GM12878 (cell line): ENCODE data around the gene NCAM2.

ENCODE experiments used
- EGR1 ChIP-seq, 2 experiments: IDR thresholded peaks; 1 replicate in 1 of 2; 2 replicates in 1 of 2; pipeline ENCODE4 v1.6.1; 2011 to 2012; ENCODE audit warnings: low read depth in 2 of 2, low read length in 2 of 2, borderline replicate concordance in 1 of 2, mild to moderate bottlenecking in 1 of 2, moderate library complexity in 1 of 2
- EP300 ChIP-seq, 2 experiments: fragments of 150-350 bp in 1 of 2; IDR thresholded peaks; 2 replicates each; pipeline ENCODE4 v1.6.1; 2011 to 2012; ENCODE audit warnings: low read depth in 2 of 2, low read length in 2 of 2, borderline replicate concordance in 1 of 2, improper control_type of control experiment in 1 of 2, inconsistent platforms in 1 of 2; ENCODE audit not compliant: control insufficient read depth in 1 of 2
- EZH2 ChIP-seq: IDR thresholded peaks from 2 replicates; pipeline ENCODE4 v1.6.1; 2012; ENCODE audit warnings: low read depth, mild to moderate bottlenecking, control low read depth, inconsistent platforms, low read length, borderline replicate concordance; ENCODE audit not compliant: control insufficient read depth
- JUNB ChIP-seq: IDR thresholded peaks from 2 replicates; pipeline ENCODE4 v1.6.1; 2016; ENCODE audit warnings: antibody characterized with exemption, mild to moderate bottlenecking
- MYC ChIP-seq: IDR thresholded peaks from 2 replicates; pipeline ENCODE4 v1.6.1; 2011; ENCODE audit warnings: mild to moderate bottlenecking, low read length, moderate library complexity, inconsistent platforms; ENCODE audit not compliant: insufficient read depth, insufficient replicate concordance, insufficient read length, severe bottlenecking
- PBX3 ChIP-seq: IDR thresholded peaks from 2 replicates; pipeline ENCODE4 v1.6.1; 2011; ENCODE audit warnings: mild to moderate bottlenecking, low read depth, low read length, moderate library complexity; ENCODE audit not compliant: insufficient replicate concordance
- PRDM15 ChIP-seq: fragments of 450-650 bp; formaldehyde crosslinking; IDR thresholded peaks from 2 replicates; pipeline ENCODE4 v1.4.0; 2020; ENCODE audit warnings: mild to moderate bottlenecking, moderate library complexity
- RAD21 ChIP-seq: IDR thresholded peaks from 2 replicates; pipeline ENCODE4 v1.6.1; 2011; ENCODE audit warnings: mild to moderate bottlenecking, low read depth, low read length, moderate library complexity; ENCODE audit not compliant: insufficient read depth
- SMAD5 ChIP-seq: IDR thresholded peaks from 2 replicates; pipeline ENCODE4 v1.6.1; 2016; ENCODE audit warnings: antibody characterized with exemption, low read depth
- SRF ChIP-seq, 2 experiments: IDR thresholded peaks; 2 replicates each; pipeline ENCODE4 v1.6.1; 2011; ENCODE audit warnings: low read depth in 2 of 2, low read length in 2 of 2, mild to moderate bottlenecking in 1 of 2, moderate library complexity in 1 of 2
- TARDBP ChIP-seq: IDR thresholded peaks from 2 replicates; pipeline ENCODE4 v1.6.1; 2016; ENCODE audit warnings: borderline replicate concordance
- ZNF217 ChIP-seq: fragments of 450-650 bp; IDR thresholded peaks from 2 replicates; pipeline ENCODE4 v1.6.1; 2017; ENCODE audit warnings: antibody characterized with exemption, mild to moderate bottlenecking
- TF ChIP-seq, protein P1 (sequence below), 3 experiments: IDR thresholded peaks in 2 of 3; conservative IDR thresholded peaks in 1 of 3; 2 replicates each; pipeline ENCODE4 v1.5.1; 2011; ENCODE audit warnings: low read depth in 3 of 3, low read length in 3 of 3, mild to moderate bottlenecking in 3 of 3, control low read depth in 2 of 3, moderate library complexity in 2 of 3, inconsistent platforms in 1 of 3, mixed read lengths in 1 of 3; ENCODE audit not compliant: control insufficient read depth in 2 of 3, insufficient read depth in 1 of 3; ENCODE audit errors: extremely low read depth in 1 of 3
- TF ChIP-seq, protein P2 (sequence below): fragments of 450-650 bp; IDR thresholded peaks from 2 replicates; pipeline ENCODE4 v1.6.1; 2017; ENCODE audit warnings: mild to moderate bottlenecking

- TF ChIP-seq, protein P1, sequence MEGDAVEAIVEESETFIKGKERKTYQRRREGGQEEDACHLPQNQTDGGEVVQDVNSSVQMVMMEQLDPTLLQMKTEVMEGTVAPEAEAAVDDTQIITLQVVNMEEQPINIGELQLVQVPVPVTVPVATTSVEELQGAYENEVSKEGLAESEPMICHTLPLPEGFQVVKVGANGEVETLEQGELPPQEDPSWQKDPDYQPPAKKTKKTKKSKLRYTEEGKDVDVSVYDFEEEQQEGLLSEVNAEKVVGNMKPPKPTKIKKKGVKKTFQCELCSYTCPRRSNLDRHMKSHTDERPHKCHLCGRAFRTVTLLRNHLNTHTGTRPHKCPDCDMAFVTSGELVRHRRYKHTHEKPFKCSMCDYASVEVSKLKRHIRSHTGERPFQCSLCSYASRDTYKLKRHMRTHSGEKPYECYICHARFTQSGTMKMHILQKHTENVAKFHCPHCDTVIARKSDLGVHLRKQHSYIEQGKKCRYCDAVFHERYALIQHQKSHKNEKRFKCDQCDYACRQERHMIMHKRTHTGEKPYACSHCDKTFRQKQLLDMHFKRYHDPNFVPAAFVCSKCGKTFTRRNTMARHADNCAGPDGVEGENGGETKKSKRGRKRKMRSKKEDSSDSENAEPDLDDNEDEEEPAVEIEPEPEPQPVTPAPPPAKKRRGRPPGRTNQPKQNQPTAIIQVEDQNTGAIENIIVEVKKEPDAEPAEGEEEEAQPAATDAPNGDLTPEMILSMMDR (IDR thresholded peaks at IDR 0.05 in 2 of 3, conservative IDR thresholded peaks at IDR 0.05 in 1 of 3; ENCODE audit: control insufficient read depth in 2 of 3, extremely low read depth in 1 of 3, insufficient read depth in 1 of 3, low read depth in 3 of 3, low read length in 3 of 3), result no peak
- TF ChIP-seq JUNB (no peak), EGR1 (IDR thresholded peaks at IDR 0.05; ENCODE audit: borderline replicate concordance in 1 of 2, low read depth in 2 of 2, low read length in 2 of 2) (no peak), EZH2 (no peak), MYC (no peak), SRF (IDR thresholded peaks at IDR 0.05; ENCODE audit: low read depth in 2 of 2, low read length in 2 of 2) (no peak), EP300 (IDR thresholded peaks at IDR 0.05; ENCODE audit: borderline replicate concordance in 1 of 2, control insufficient read depth in 1 of 2, low read depth in 2 of 2, low read length in 2 of 2) (no peak), ZNF217 (no peak), TARDBP (no peak), PBX3 (no peak), PRDM15 (CRISPR knock-in tag) (no peak), RAD21 (no peak), SMAD5 (no peak)
- TF ChIP-seq, protein P2, sequence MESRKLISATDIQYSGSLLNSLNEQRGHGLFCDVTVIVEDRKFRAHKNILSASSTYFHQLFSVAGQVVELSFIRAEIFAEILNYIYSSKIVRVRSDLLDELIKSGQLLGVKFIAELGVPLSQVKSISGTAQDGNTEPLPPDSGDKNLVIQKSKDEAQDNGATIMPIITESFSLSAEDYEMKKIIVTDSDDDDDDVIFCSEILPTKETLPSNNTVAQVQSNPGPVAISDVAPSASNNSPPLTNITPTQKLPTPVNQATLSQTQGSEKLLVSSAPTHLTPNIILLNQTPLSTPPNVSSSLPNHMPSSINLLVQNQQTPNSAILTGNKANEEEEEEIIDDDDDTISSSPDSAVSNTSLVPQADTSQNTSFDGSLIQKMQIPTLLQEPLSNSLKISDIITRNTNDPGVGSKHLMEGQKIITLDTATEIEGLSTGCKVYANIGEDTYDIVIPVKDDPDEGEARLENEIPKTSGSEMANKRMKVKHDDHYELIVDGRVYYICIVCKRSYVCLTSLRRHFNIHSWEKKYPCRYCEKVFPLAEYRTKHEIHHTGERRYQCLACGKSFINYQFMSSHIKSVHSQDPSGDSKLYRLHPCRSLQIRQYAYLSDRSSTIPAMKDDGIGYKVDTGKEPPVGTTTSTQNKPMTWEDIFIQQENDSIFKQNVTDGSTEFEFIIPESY, result no peak
Observed at GRCh38 chr21:21200103-21200938, 202.1 kb downstream of the NCAM2 start.
